BLaER1 treated with 17β-estradiol and CSF1 and Interleukin-3, amounts not matched to agents 10 nM and 100 nM (cell line): ENCODE data around the gene CHD2.

Experiments
- H3K27ac ChIP-seq, 11 experiments: shearing (Covaris generic); formaldehyde crosslinking; 2 replicates each; pipeline ENCODE4 v1.8.1; 2022
- H3K27me3 ChIP-seq, 11 experiments: shearing (Covaris generic); formaldehyde crosslinking; 2 replicates each; pipeline ENCODE4 v1.8.1; 2022
- H3K36me3 ChIP-seq, 11 experiments: shearing (Covaris generic); formaldehyde crosslinking; 2 replicates each; pipeline ENCODE4 v1.8.1; 2022
- H3K4me1 ChIP-seq, 10 experiments: shearing (Covaris generic); formaldehyde crosslinking; 2 replicates each; pipeline ENCODE4 v1.8.1; 2022
- H3K4me2 ChIP-seq, 11 experiments: shearing (Covaris generic); formaldehyde crosslinking; 2 replicates each; pipeline ENCODE4 v1.8.1; 2022
- H3K4me3 ChIP-seq, 10 experiments: shearing (Covaris generic); formaldehyde crosslinking; 2 replicates each; pipeline ENCODE4 v1.8.1; 2022
- H3K9ac ChIP-seq, 11 experiments: shearing (Covaris generic); formaldehyde crosslinking; 2 replicates each; pipeline ENCODE4 v1.8.1; 2022
- H3K9me3 ChIP-seq, 11 experiments: shearing (Covaris generic); formaldehyde crosslinking; replicated peaks in 1 of 11; 2 replicates each; pipeline ENCODE4 v1.8.1; 2022
- H4K20me1 ChIP-seq, 11 experiments: shearing (Covaris generic); formaldehyde crosslinking; 2 replicates each; pipeline ENCODE4 v1.8.1; 2022
- Cebpa-rat ChIP-seq, 11 experiments: shearing (Covaris generic); IDR thresholded peaks; 2 replicates each; pipeline ENCODE4 v1.8.1; 2022

The CHD2 gene

GRCh38 chr15:92889390-92890107 is 10.6 kb upstream of the CHD2 start:
- Histone ChIP-seq H3K27ac (peak overlapping the region in 2 of 11 experiments; percentile 21 to 42; a peak in 2 of 22 replicates), H3K4me3 (no peak overlapping the region), H3K9ac (peak overlapping the region in 2 of 11 experiments; percentile 46 to 100; a peak in 3 of 22 replicates), H4K20me1 (peaks cover 34 to 100% (median 71%) of the 10 kb centered on the region in 11 experiments), H3K27me3 (no peaks in the 10 kb centered on the region), H3K36me3 (peaks cover 87 to 100% (median 91%) of the 10 kb centered on the region in 11 experiments), H3K4me1 (peaks cover 13 to 79% (median 26%) of the 10 kb centered on the region in 10 experiments; a peak in 18 of 20 replicates), H3K9me3 (no peaks in the 10 kb centered on the region; a peak in 1 of 22 replicates), H3K4me2 (peak overlapping the region in 3 of 11 experiments; percentile 35 to 87 (median 82); a peak in 5 of 22 replicates)
- no peak for TF ChIP-seq Cebpa-rat (IDR thresholded peaks at IDR 0.05)

GRCh38 chr15:92891533-92892200 is 8.5 kb upstream of the CHD2 start:
- Histone ChIP-seq H3K27me3 (no peaks in the 10 kb centered on the region), H3K4me2 (peak overlapping the region in 2 of 11 experiments; percentile 49 to 50; a peak in 4 of 22 replicates), H3K36me3 (peaks cover 94 to 100% (median 98%) of the 10 kb centered on the region in 11 experiments), H4K20me1 (peaks cover 35 to 100% (median 76%) of the 10 kb centered on the region in 11 experiments), H3K4me1 (peaks cover 8 to 96% (median 18%) of the 10 kb centered on the region in 10 experiments; a peak in 17 of 20 replicates), H3K9me3 (no peaks in the 10 kb centered on the region; a peak in 1 of 22 replicates), H3K9ac (no peak overlapping the region), H3K4me3 (no peak overlapping the region), H3K27ac (no peak overlapping the region; a peak in 1 of 22 replicates)
- TF ChIP-seq Cebpa-rat (IDR thresholded peaks at IDR 0.05): no peak

- Histone ChIP-seq H3K4me1 (peaks cover 3 to 96% (median 13%) of the 10 kb centered on the region in 10 experiments; a peak in 15 of 20 replicates), H4K20me1 (peaks cover 35 to 100% (median 72%) of the 10 kb centered on the region in 11 experiments), H3K4me2 (peak overlapping the region in 2 of 11 experiments; percentile 33 to 49; a peak in 2 of 22 replicates), H3K27me3 (no peaks in the 10 kb centered on the region), H3K4me3 (no peak overlapping the region), H3K9me3 (no peaks in the 10 kb centered on the region; a peak in 1 of 22 replicates), H3K36me3 (peaks cover 94 to 100% (median 98%) of the 10 kb centered on the region in 11 experiments), H3K9ac (no peak overlapping the region), H3K27ac (no peak overlapping the region; a peak in 2 of 22 replicates)
- TF ChIP-seq Cebpa-rat (IDR thresholded peaks at IDR 0.05): no peak
Measured at GRCh38 chr15:92892201-92892555, 7.9 kb upstream of the CHD2 start.

- no peaks in the 10 kb centered on the region for H3K27me3 ChIP-seq
- H3K27ac ChIP-seq: no peak overlapping the region
- peaks cover 0 to 96% (median 8%) of the 10 kb centered on the region in 10 experiments; a peak in 11 of 20 replicates for H3K4me1 ChIP-seq
- no peak for TF ChIP-seq Cebpa-rat (IDR thresholded peaks at IDR 0.05)
- H3K9ac ChIP-seq: no peak overlapping the region
- peaks cover 0 to 7% (median 0%) of the 10 kb centered on the region in 11 experiments; a peak in 2 of 22 replicates for H3K9me3 ChIP-seq
- H3K36me3 ChIP-seq: peaks cover 94 to 100% (median 98%) of the 10 kb centered on the region in 11 experiments
- peak overlapping the region in 1 of 11 experiments; percentile 66; a peak in 2 of 22 replicates for H3K4me2 ChIP-seq
- no peak overlapping the region for H3K4me3 ChIP-seq
- peaks cover 32 to 100% (median 61%) of the 10 kb centered on the region in 11 experiments for H4K20me1 ChIP-seq
Measured at GRCh38 chr15:92893200-92893599, 6.9 kb upstream of the CHD2 start.

GRCh38 chr15:92896561-92896960 is 3.6 kb upstream of the CHD2 start:
- Histone ChIP-seq H3K27ac (peak overlapping the region in 3 of 11 experiments; percentile 39 to 60 (median 58); a peak in 5 of 22 replicates), H3K9ac (peak overlapping the region in 1 of 11 experiments; percentile 25; a peak in 1 of 22 replicates), H3K36me3 (peaks cover 71 to 86% (median 81%) of the 10 kb centered on the region in 11 experiments), H4K20me1 (peaks cover 14 to 87% (median 39%) of the 10 kb centered on the region in 11 experiments; a peak in 21 of 22 replicates), H3K4me3 (no peak overlapping the region), H3K4me2 (peak overlapping the region in 2 of 11 experiments; percentile 29 to 66; a peak in 3 of 22 replicates), H3K27me3 (no peaks in the 10 kb centered on the region), H3K4me1 (peaks cover 0 to 72% (median 8%) of the 10 kb centered on the region in 10 experiments; a peak in 9 of 20 replicates), H3K9me3 (peaks cover 0 to 7% (median 0%) of the 10 kb centered on the region in 11 experiments; a peak in 4 of 22 replicates)
- TF ChIP-seq Cebpa-rat (IDR thresholded peaks at IDR 0.05): no peak

GRCh38 chr15:92897620-92898019 is 2.5 kb upstream of the CHD2 start:
- H3K27ac ChIP-seq: no peak overlapping the region
- TF ChIP-seq Cebpa-rat (IDR thresholded peaks at IDR 0.05): no peak
- H3K4me3 ChIP-seq: no peak overlapping the region
- H3K9ac ChIP-seq: no peak overlapping the region
- peaks cover 0 to 62% (median 8%) of the 10 kb centered on the region in 10 experiments; a peak in 9 of 20 replicates for H3K4me1 ChIP-seq
- peaks cover 67 to 86% (median 78%) of the 10 kb centered on the region in 11 experiments for H3K36me3 ChIP-seq
- peaks cover 0 to 7% (median 0%) of the 10 kb centered on the region in 11 experiments; a peak in 4 of 22 replicates for H3K9me3 ChIP-seq
- H3K4me2 ChIP-seq: peak overlapping the region in 3 of 11 experiments; percentile 21 to 66 (median 29); a peak in 4 of 22 replicates
- H3K27me3 ChIP-seq: no peaks in the 10 kb centered on the region
- peaks cover 12 to 87% (median 36%) of the 10 kb centered on the region in 11 experiments; a peak in 21 of 22 replicates for H4K20me1 ChIP-seq

GRCh38 chr15:92898988-92899582 is 1.0 kb upstream of the CHD2 start:
- Histone ChIP-seq H4K20me1 (peaks cover 7 to 75% (median 26%) of the 10 kb centered on the region in 11 experiments; a peak in 21 of 22 replicates), H3K9ac (peak overlapping the region in 2 of 11 experiments; percentile 94 to 98; a peak in 1 of 22 replicates), H3K27me3 (no peaks in the 10 kb centered on the region), H3K36me3 (peaks cover 53 to 82% (median 66%) of the 10 kb centered on the region in 11 experiments), H3K4me3 (peak overlapping the region in 6 of 10 experiments; percentile 7 to 92 (median 76); a peak in 5 of 20 replicates), H3K4me2 (peak overlapping the region in 5 of 11 experiments; percentile 1 to 96 (median 14); a peak in 5 of 22 replicates), H3K27ac (peak overlapping the region; percentile 98 to 100 (median 99); a peak in 19 of 22 replicates), H3K9me3 (peaks cover 0 to 7% (median 0%) of the 10 kb centered on the region in 11 experiments; a peak in 4 of 22 replicates), H3K4me1 (peaks cover 0 to 49% (median 5%) of the 10 kb centered on the region in 10 experiments; a peak in 9 of 20 replicates)
- no peak for TF ChIP-seq Cebpa-rat (IDR thresholded peaks at IDR 0.05)

GRCh38 chr15:92899601-92899947 is 550 bp upstream of the CHD2 start:
- peak overlapping the region; percentile 70 to 92 (median 82); a peak in 15 of 20 replicates for H3K4me3 ChIP-seq
- peaks cover 2 to 70% (median 21%) of the 10 kb centered on the region in 11 experiments; a peak in 20 of 22 replicates for H4K20me1 ChIP-seq
- peaks cover 0 to 7% (median 0%) of the 10 kb centered on the region in 11 experiments; a peak in 4 of 22 replicates for H3K9me3 ChIP-seq
- TF ChIP-seq Cebpa-rat (IDR thresholded peaks at IDR 0.05): no peak
- no peaks in the 10 kb centered on the region for H3K27me3 ChIP-seq
- peak overlapping the region; percentile 98 to 100 (median 99) for H3K27ac ChIP-seq
- peaks cover 0 to 44% (median 2%) of the 10 kb centered on the region in 10 experiments; a peak in 12 of 20 replicates for H3K4me1 ChIP-seq
- H3K9ac ChIP-seq: peak overlapping the region in 10 of 11 experiments; percentile 94 to 99 (median 98); a peak in 19 of 22 replicates
- peak overlapping the region in 10 of 11 experiments; percentile 45 to 96 (median 92); a peak in 12 of 22 replicates for H3K4me2 ChIP-seq
- H3K36me3 ChIP-seq: peaks cover 49 to 78% (median 61%) of the 10 kb centered on the region in 11 experiments
